Heart left ventricle (tissue), 16 donors: ENCODE measurements around the gene CRADD. TPM values are rescaled to one million over a fixed set of nuclear protein-coding genes. Genes with fewer than 3 reads are reported as not detected.
"Not testable (repeated sequence)": the region's sequence is repeated elsewhere in the genome, so short reads cannot be mapped to it uniquely, and the experiment has no call there.

Source experiments
- ATAC-seq, 4 donors: fragments of 200-7000 bp; cut with Tn5 transposase; one replicate each; pipeline ENCODE4 v1.9.1; 2020 to 2022; ENCODE audit warnings: moderate library complexity in 4 of 4, mild to moderate bottlenecking in 3 of 4, moderate number of reproducible peaks in 1 of 4
- DNase-seq, 5 donors: peaks; one replicate each; pipeline ENCODE4 v3.0.0-alpha.2; 2020
- H3K27ac ChIP-seq, 12 donors: fragments of 200-600 bp; sonication (generic) in 4 of 12; one replicate each; pipeline versions ENCODE4 v1.5.0 to v1.8.0; 2016 to 2022; ENCODE audit warnings: mild to moderate bottlenecking in 2 of 12
- H3K27me3 ChIP-seq, 9 donors: fragments of 200-600 bp; sonication (generic) in 2 of 9; one replicate each; pipeline versions ENCODE4 v1.5.1 to v1.8.0; 2016 to 2022; ENCODE audit warnings: mild to moderate bottlenecking in 3 of 9
- H3K36me3 ChIP-seq, 9 donors: fragments of 200-600 bp; sonication (generic) in 2 of 9; one replicate each; pipeline versions ENCODE4 v1.5.0 to v1.8.0; 2018 to 2022; ENCODE audit warnings: mild to moderate bottlenecking in 2 of 9
- H3K4me1 ChIP-seq, 12 donors: fragments of 200-600 bp; sonication (generic) in 4 of 12; one replicate each; pipeline versions ENCODE4 v1.5.0 to v1.8.0; 2016 to 2022; ENCODE audit warnings: mild to moderate bottlenecking in 3 of 12
- H3K4me3 ChIP-seq, 12 donors: fragments of 200-600 bp; sonication (generic) in 4 of 12; one replicate each; pipeline versions ENCODE4 v1.5.0 to v1.8.0; 2017 to 2022; ENCODE audit warnings: mild to moderate bottlenecking in 9 of 12, moderate library complexity in 4 of 12
- H3K9me3 ChIP-seq, 12 donors: fragments of 200-600 bp; sonication (generic) in 4 of 12; one replicate each; pipeline versions ENCODE4 v1.5.0 to v1.8.0; 2016 to 2022; ENCODE audit warnings: mild to moderate bottlenecking in 1 of 12
- POLR2A ChIP-seq, 2 donors: fragments of 450-650 bp; IDR thresholded peaks; one replicate each; pipeline ENCODE4 v1.6.1; 2017; ENCODE audit warnings: antibody characterized with exemption in 2 of 2, mild to moderate bottlenecking in 2 of 2, moderate library complexity in 2 of 2
- WGBS, 4 donors: extraction: QIAGEN DNeasy Blood & Tissue Kit in 2 of 4; methylation state at CpG; one replicate each; pipeline versions ENCODE4 v1.1.5 to v1.1.7; 2013 to 2018; 5-methylcytosine and 5-hydroxymethylcytosine counted together
- intact Hi-C, 10 donors: fragments of 100-400 bp; cut with DNase I; formaldehyde crosslinking; loops; one replicate each; pipeline versions ENCODE4 v1.11.1 to v1.14.2; 2022
- polyA plus RNA-seq, 2 donors: library from polyadenylated mRNA; stranded (reverse); fragments of 200-250 nt; gene quantifications; one replicate each; pipeline ENCODE4 v1.2.3, GENCODE V29; 2013
- total RNA-seq, 9 donors: library from RNA; depleted of rRNA in 2 of 9; stranded (reverse); fragments of >200 nt in 2 of 9; fragmentation: NEBNext Ultra II Directional in 3 of 9; extraction: Animal tissue kit (Norgen Biotek cat#: 25700) in 3 of 9; gene quantifications; one replicate each; pipeline versions ENCODE4 v1.1.0 to v1.2.4, GENCODE V29; 2016 to 2023
- TF ChIP-seq, protein P1 (sequence below), 12 donors: fragments of 200-600 bp; sonication (generic) in 4 of 12; IDR thresholded peaks; one replicate each; pipeline versions ENCODE4 v1.5.0 to v1.8.0; 2018 to 2022; ENCODE audit warnings: antibody characterized with exemption in 12 of 12, mild to moderate bottlenecking in 5 of 12
- donor health status: ischemic (EF 13 %, LVEDD 7.1; RV severe dilation, severe dysfunction).
- donor health status: healthy with polysubstance abuse.
- donor health status: DM: no; HTN: yes; CAD: no.
- donor health status: DM: no; HTN: no; CAD: no.
- donor health status: ischemic (EF 25% LVEDD 6.9; RV normal size, moderate dysfunction).
- donor health status: ischemic (EF 25% LVEDD 5.7; RV mildly dilated, moderate dysfunction).
- donor health status: healthy.
- donor health status: DM: yes; HTN: yes; CAD: no.
- donor health status: ischemic (EF 35%, LVEDD 5.7; RV mildly dilated, moderate dysfunction).
- donor health status: nonischemic (EF 11% LVEDD 7.7; RV severe dilation, severe dysfunction).
- donor health status: DM: yes; HTN: yes; CAD: no.
- donor health status: PGD.
- donor health status: ischemic (EF 29% LVEDD 5.4; RV normal size, mild dysfunction).
- donor health status: nonischemic (EF 23%, LVEDD 6.1; RV moderate dilation, normal function).

CRADD gene
- total and polyA plus RNA-seq, 11 donors = 11.0 to 100 (median 44.5) TPM

DNA sequence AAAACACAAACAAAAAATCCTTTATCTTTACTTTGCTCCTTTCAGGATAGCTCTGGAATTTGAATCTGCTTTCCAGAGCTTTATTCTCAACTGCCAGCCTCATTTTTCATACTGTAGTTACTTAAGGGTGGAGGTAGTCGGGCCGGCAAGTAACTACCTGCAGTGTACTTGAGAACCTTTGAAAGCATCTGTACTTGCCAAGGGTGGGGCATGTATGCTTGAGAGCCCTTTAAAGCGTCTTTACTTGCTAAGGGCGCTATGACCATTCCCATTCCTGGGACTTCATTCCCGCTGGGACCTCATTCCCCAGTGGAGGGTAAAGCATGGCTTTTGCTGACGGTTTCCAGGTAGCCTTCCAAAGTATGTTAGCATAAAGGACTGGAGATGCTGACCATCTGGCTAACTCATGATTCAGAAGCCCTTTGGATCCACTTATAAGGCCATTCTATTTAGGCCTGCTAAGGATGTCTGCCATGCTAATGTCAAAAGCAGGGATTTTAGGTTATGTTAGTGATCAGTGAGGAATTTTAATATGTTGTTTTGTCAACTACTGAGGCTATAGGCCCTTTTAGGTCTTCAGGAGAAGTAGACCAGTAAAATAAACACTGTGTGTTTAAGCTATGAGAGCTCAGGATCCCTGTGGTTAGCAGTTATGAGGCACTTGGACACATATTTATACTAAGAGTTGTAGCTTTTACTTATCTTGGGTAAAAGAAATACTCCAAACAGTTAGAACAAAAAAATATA is 74.9 kb downstream of the CRADD start:
- Histone ChIP-seq H3K4me3 (no peak overlapping the region), H3K9me3 (peaks cover 0 to 6% (median 0%) of the 10 kb centered on the region in 12 donors), H3K4me1 (peaks cover 0 to 40% (median 21%) of the 10 kb centered on the region in 12 donors), H3K27me3 (no peaks in the 10 kb centered on the region), H3K36me3 (no peaks in the 10 kb centered on the region), H3K27ac (no peak overlapping the region)
- no peak for TF ChIP-seq POLR2A (IDR thresholded peaks at IDR 0.05)
- TF ChIP-seq, protein P1, sequence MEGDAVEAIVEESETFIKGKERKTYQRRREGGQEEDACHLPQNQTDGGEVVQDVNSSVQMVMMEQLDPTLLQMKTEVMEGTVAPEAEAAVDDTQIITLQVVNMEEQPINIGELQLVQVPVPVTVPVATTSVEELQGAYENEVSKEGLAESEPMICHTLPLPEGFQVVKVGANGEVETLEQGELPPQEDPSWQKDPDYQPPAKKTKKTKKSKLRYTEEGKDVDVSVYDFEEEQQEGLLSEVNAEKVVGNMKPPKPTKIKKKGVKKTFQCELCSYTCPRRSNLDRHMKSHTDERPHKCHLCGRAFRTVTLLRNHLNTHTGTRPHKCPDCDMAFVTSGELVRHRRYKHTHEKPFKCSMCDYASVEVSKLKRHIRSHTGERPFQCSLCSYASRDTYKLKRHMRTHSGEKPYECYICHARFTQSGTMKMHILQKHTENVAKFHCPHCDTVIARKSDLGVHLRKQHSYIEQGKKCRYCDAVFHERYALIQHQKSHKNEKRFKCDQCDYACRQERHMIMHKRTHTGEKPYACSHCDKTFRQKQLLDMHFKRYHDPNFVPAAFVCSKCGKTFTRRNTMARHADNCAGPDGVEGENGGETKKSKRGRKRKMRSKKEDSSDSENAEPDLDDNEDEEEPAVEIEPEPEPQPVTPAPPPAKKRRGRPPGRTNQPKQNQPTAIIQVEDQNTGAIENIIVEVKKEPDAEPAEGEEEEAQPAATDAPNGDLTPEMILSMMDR (IDR thresholded peaks at IDR 0.05) = no peak
- ATAC-seq (no peak), DNase-seq (no peak)
- WGBS, 4 donors = 95 to 98% (median 98%) methylated on average over 6 of the region's 6 CpGs
- intact Hi-C loops = no loop called here

GRCh38 chr12:93753285-93753684 is 76.1 kb downstream of the CRADD start:
- WGBS, 4 donors = 94 to 97% (median 95%) methylated on average over 3 of the region's 3 CpGs
- no peak for TF ChIP-seq POLR2A (IDR thresholded peaks at IDR 0.05)
- TF ChIP-seq, protein P1 (IDR thresholded peaks at IDR 0.05) = no peak
- H3K27me3 ChIP-seq = no peaks in the 10 kb centered on the region
- H3K4me3 ChIP-seq = no peak overlapping the region
- ATAC-seq (no peak), DNase-seq (no peak)
- H3K36me3 ChIP-seq = no peaks in the 10 kb centered on the region
- H3K4me1 ChIP-seq = peaks cover 0 to 45% (median 25%) of the 10 kb centered on the region in 12 donors
- H3K27ac ChIP-seq = no peak overlapping the region
- intact Hi-C loops = no loop called here
- H3K9me3 ChIP-seq = peaks cover 0 to 6% (median 0%) of the 10 kb centered on the region in 12 donors

GRCh38 chr12:93753838-93754429 is 76.8 kb downstream of the CRADD start:
- TF ChIP-seq, protein P1 (IDR thresholded peaks at IDR 0.05) = no peak
- TF ChIP-seq POLR2A (IDR thresholded peaks at IDR 0.05) = no peak
- Histone ChIP-seq H3K4me3 (no peak overlapping the region), H3K9me3 (peaks cover 0 to 6% (median 0%) of the 10 kb centered on the region in 12 donors), H3K36me3 (no peaks in the 10 kb centered on the region), H3K27me3 (no peaks in the 10 kb centered on the region), H3K27ac (no peak overlapping the region), H3K4me1 (peaks cover 0 to 46% (median 27%) of the 10 kb centered on the region in 12 donors)
- no peak for ATAC-seq
- intact Hi-C loops = no loop called here
- 97 to 100% (median 99%) methylated on average over 3 of the region's 3 CpGs for WGBS, 4 donors
- no peak for DNase-seq

DNA sequence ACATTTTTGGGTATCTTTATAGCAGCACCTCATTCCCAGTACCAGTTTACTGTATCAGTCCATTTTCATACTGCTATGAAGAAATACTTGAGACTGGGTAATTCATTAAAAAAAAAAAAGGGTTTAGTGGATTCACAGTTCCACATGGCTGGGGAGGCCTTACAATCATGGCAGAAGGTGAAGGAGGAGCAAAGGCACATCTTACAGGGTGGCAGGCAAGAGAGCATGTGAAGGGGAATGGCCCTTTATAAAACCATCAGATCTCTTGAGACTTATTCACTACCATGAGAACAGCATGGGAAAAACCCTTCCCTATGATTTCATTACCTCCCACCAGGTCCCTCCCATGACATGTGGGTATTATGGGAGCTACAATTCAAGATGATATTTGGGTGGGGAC is 77.7 kb downstream of the CRADD start:
- DNase-seq, H3K27ac ChIP-seq, H3K36me3 ChIP-seq, ATAC-seq, H3K27me3 ChIP-seq, H3K9me3 ChIP-seq, H3K4me3 ChIP-seq: not testable (repeated sequence)
- peaks cover 0 to 46% (median 29%) of the 10 kb centered on the region in 12 donors for H3K4me1 ChIP-seq
- intact Hi-C loops = loop anchor here in 1 of 10 donors (5.0 kb wide), 1 partner anchor 163 kb away; no protein-coding TSS in a partner anchor
